NCI-H2107 treated with DMSO at 0.1 percent for 48 hours (cell line): ENCODE measurements around the gene ZMYND10.
"Not testable (repeated sequence)": the region's sequence is repeated elsewhere in the genome, so short reads cannot be mapped to it uniquely, and the experiment has no call there.

Source experiments
- DNase-seq: peaks from one replicate; lab custom pipeline; 2025; ENCODE audit not compliant: unreplicated experiment; lab: John Stamatoyannopoulos, UW

ZMYND10 gene

GRCh38 chr3:50312041-50312440, 33.5 kb downstream of the ZMYND10 start:
- not testable (repeated sequence) for DNase-seq

DNA sequence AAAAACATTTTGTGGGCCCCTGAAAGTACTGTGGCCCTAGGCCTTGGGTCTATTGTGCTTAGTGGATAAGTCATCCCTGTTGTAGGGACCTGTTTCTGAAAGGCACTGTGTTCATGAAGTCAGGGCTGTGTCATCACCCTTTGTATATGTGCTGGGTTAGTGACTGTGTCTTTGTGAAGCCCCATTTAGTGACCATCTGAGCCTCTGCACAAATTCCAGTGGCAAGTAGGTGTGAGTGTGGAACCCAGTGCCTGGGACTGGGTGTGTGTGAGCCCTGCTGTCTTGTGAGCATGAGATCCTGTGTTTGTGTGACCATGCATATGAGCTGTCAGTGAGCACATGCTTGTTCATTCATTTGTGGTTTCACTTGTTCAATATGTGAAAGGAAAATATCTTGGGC, 40.9 kb downstream of the ZMYND10 start:
- no peak for DNase-seq

- DNase-seq, result no peak
Observed at GRCh38 chr3:50303013-50303815, 42.3 kb downstream of the ZMYND10 start, which contains the start of gene HYAL1. TSS of gene HYAL1 (minus strand) at chr3:50303574. CDS start at chr3:50302956, 618 bp downstream.

DNA sequence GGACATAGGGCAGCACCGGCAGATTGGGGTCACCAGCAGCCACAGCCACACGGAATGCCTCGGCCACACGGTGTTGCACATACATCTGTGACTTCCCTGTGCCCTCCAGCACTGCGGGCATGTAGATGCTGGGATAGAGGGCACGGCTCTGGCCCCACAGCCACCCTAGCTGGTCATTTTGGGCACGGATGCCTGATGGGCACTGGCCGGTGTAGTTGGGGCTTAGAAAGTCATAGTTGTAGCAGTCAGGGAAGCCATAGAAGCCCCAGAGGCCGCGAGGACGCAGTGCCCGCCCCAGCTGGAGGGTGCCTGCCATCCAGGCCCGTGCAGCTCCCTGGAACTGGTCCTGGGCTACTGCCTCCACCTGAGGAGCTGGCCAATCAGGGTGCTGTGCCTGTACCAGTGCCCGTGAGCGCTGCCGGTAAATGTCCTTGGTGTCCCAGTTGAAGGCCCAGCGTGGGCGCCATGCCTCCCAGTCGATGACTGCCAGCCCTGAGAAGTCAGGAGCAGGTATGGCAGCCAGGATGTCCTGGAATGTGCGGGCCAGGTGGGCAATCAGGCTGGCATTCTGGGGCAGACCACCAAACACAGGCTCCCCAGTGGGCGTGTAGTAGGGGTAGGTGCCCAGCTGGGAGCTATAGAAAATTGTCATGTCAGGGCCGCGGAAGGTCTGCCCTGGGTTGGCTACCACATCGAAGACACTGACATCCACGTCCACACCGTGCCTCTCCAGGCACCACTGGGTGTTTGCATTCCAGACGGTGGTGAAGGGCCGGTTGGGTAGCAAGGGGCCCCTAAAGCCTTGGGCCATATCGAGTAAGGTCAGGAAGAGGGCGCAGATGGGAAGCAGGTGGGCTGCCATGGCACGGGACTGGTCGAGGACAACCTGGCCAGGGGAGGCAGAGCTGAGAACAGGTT, 43.2 kb downstream of the ZMYND10 start:
- no peak for DNase-seq

GRCh38 chr3:50300681-50301254, 44.8 kb downstream of the ZMYND10 start:
- DNase-seq, result no peak

GRCh38 chr3:50299929-50300680, 45.4 kb downstream of the ZMYND10 start:
- no peak for DNase-seq

- no peak for DNase-seq
Observed at GRCh38 chr3:50299638-50299928, 45.9 kb downstream of the ZMYND10 start.

DNA sequence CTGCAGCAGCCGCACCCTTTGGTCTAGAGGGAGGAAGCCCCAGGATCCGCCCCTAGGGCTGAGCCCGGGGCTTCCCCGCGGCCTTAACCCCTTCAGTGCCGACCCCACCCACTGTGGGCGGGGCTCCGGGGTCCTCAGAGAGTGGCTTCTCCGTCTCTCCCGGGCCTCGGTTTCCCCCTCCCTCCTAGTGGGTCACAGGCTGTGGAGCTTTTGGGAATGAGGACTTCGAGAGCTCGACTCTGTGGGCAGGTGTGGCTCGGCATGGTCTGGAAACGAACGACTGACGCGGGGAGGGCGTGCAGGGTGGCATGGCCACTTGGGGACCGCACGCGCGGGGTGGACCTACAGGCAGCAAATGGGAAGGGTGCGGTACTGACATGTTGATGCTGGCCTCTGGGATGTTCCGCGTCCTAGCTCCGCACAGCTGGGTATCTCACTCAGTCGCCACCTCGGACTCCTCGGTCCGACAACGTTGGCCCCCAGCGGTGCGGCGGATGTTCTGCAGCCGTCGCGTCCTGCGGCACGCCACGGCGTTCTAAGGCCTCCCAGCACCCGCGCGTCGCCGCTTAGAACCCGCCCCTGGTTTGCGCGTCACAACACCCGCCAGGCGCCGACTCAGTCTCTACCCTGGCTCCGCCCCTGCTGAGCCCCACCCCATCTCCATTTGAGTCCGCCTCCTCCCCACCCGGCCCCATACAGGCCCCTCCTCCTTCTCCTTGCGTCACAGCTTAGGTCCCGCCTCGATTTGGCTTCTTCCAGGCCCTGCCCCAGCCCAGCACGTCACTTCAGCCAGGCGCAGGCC, 46.5 kb downstream of the ZMYND10 start, which contains the start of the genes HYAL3 and NAA80:
HYAL3 (minus strand) TSS at position 570 of the 802 bp plus-strand sequence. CDS start 3,803 bp downstream, outside the sequence.
NAA80 (minus strand) TSS at position 570 of the 802 bp plus-strand sequence. CDS start 1,942 bp downstream, outside the sequence.
- peak; percentile 91 for DNase-seq

DNA sequence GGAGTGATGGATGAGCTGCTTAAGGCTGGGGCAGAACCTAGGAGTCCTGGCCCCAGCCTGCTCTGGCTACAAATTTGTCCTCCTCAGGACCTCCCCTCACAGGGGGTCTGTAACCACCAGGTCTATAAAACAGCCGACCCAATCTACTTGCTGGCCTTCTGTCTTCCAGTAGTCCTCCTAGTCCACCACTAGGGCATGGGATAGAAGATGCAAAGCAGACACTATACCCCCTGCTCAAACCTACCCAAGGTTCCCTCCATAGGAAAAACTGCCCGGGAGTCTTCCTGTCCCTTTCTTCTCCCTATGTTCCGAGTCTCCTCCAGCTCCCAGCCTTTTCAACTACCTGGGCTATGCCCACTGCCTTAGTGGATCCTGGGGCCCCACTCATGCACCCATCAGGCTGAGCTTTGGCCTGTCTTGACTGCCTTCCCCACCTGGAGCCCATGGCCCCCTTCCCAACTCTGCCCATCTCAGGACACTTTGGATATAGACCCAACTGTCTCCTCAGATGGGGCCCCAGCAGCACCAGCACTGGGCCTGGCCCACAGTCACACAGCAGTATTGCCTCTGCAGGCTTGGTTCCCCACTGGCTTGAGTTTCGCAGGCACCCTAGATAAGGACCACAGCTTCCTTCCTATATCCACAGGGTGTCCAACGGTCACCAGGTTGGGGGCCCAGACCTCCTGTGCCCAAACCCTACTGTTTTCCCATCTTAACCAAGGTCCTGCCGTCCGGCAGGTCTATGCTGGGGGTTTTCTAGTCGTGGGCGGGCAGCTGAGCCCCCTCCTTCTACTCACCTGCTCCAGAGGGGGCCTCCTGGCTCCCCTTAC, 47.4 kb downstream of the ZMYND10 start:
- DNase-seq, result no peak

- DNase-seq, result no peak
Observed at GRCh38 chr3:50297384-50297775, 48.2 kb downstream of the ZMYND10 start.

GRCh38 chr3:50296721-50297383, 48.7 kb downstream of the ZMYND10 start:
- DNase-seq, result no peak

DNA sequence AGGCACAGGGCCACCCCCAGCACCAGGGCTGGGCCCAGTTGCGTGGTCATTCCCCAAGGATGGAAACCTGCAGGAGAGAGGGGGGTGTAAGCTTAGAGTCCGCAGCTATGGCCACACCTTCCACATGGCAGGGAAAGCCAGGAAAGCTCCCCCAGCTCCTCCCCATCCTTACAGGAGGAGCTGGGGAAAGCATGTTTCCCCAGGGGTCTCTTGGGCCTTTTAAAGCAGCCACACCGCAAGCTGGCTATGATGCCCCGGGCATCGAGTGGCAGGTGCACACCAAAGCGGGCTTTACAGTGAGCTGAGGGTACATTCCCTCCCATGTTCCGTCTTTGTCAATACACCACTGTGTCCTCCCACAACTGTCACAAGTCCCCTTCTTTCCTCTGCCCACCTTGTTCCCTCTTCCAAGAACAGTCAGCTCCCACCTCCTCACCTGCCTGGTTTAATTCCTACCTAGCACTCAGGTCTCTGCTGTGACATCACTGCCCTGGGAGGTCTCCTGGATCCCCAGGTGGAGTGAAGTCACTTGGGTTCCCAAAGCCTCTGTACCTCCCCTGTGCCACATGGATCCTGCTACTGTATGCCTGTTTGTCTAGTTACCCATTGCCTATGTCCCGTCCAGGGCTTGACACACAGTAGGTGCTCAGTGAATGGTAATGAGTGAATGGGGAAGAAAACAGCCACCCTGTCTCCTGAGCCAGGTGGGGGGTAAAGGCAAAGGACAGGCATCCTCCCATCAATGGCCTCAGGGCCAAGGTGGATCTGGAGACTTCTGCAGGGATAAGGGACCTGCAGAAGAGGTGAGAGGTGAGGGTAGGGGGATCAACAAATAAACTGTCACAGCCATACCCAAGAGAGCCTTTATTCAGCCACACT, 49.7 kb downstream of the ZMYND10 start:
- no peak for DNase-seq

DNA sequence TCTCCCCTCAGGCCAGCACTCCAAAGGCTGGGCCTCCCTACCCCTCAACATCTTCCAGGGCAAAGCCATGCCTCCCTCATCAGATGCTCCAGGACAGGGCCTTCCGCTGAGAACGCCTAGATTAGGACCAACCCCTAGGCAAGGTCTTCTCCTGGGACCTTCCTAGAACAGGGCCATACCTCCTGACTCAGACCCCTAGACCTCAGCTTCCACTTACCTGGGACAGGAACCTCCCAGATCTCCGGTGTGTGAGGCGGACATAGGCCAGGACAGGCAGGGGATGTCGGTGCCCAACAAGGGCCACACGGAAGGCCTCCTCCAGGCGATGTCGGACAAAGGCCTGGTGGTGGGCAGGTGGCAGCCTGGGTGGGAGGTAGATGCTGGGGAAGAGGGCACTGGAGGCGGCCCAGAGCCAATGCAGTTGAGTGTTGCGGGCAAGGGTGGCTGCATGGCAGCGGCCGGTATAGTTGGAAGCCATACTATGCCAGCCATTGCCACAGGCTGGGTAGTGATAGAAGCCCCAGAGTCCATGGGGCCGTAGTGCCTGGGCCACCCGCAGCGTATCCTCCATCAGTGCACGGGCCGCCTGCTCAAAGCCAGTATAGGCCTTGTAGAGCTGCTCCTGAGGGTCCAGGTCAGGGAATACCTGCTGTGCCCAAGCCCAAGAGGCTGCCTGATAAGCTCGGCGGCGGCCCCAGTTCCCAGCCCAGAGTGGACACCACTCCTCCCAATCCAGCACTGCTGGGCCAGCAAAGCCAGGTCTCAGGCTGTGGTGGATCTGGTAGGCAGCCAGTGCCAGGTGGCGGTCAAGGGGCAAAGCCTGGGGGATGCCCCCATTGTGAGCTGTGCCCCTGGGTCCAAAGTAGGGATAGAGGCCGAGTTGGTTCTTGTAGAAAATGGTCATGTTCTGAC, 50.8 kb downstream of the ZMYND10 start:
- no peak for DNase-seq

- DNase-seq, result no peak
Observed at GRCh38 chr3:50294089-50294488, 51.4 kb downstream of the ZMYND10 start.

- DNase-seq, result no peak
Observed at GRCh38 chr3:50293079-50293801, 52.3 kb downstream of the ZMYND10 start.
